K562 (cell line): ENCODE results near the gene LRRC10.

Source experiments
- JUN ChIP-seq, 2 experiments: sonication (generic) in 1 of 2; formaldehyde crosslinking in 1 of 2; IDR thresholded peaks; 2 replicates each; pipeline versions ENCODE4 v1.6.1 to v1.8.0; 2012 to 2022; ENCODE audit warnings: borderline replicate concordance in 2 of 2, mild to moderate bottlenecking in 2 of 2, improper control_type of control experiment in 1 of 2, low read depth in 1 of 2, low read length in 1 of 2, missing genetic modification reagents in 1 of 2
- PHF20 ChIP-seq: fragments of 450-650 bp; IDR thresholded peaks from 2 replicates; pipeline ENCODE4 v1.6.1; 2018; ENCODE audit not compliant: partially characterized antibody
- PHF8 ChIP-seq: fragments of 200-600 bp; sonication (generic); IDR thresholded peaks from 2 replicates; pipeline ENCODE4 v1.6.1; 2012; ENCODE audit warnings: mixed run types, mild to moderate bottlenecking, inconsistent platforms, low read length, moderate library complexity, borderline replicate concordance
- POLR2AphosphoS5 ChIP-seq: IDR thresholded peaks from 2 replicates; pipeline ENCODE4 v1.6.1; 2011; ENCODE audit warnings: mild to moderate bottlenecking, low read depth, low read length, moderate library complexity; ENCODE audit not compliant: control insufficient read depth, insufficient read depth
- TF ChIP-seq, protein P1 (sequence below): fragments of 250-450 bp; sonication (Bioruptor Pico); IDR thresholded peaks from 2 replicates; pipeline ENCODE4 v1.4.0; 2020; ENCODE audit warnings: mild to moderate bottlenecking, moderate library complexity

DNA sequence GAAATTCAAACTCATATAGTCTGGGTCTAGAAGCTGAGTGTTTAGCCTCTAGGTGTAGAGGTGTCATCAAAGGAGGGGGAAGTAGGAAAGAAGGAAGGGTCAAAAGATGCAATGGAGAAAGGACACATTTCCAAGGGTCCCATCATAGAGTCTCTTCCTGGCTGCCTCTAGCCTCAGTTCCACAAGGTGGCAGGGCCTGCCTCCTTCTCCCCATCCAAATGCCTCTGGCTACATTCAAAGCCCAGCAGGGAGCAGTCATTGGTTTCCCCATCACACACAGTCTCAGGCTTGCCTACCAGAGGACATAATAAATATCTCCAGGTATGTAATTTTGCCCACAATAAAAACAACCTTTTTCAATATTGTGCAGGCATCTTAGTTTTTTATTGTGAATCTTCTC lies 27.5 kb downstream of the LRRC10 start:
- no peak for TF ChIP-seq POLR2AphosphoS5
- no peak for TF ChIP-seq PHF8
- TF ChIP-seq JUN (IDR thresholded peaks at IDR 0.05; ENCODE audit: borderline replicate concordance, low read depth, low read length): no peak
- no peak for TF ChIP-seq JUN (CRISPR knock-in tag; IDR thresholded peaks at IDR 0.05; ENCODE audit: borderline replicate concordance)
- TF ChIP-seq, protein P1, sequence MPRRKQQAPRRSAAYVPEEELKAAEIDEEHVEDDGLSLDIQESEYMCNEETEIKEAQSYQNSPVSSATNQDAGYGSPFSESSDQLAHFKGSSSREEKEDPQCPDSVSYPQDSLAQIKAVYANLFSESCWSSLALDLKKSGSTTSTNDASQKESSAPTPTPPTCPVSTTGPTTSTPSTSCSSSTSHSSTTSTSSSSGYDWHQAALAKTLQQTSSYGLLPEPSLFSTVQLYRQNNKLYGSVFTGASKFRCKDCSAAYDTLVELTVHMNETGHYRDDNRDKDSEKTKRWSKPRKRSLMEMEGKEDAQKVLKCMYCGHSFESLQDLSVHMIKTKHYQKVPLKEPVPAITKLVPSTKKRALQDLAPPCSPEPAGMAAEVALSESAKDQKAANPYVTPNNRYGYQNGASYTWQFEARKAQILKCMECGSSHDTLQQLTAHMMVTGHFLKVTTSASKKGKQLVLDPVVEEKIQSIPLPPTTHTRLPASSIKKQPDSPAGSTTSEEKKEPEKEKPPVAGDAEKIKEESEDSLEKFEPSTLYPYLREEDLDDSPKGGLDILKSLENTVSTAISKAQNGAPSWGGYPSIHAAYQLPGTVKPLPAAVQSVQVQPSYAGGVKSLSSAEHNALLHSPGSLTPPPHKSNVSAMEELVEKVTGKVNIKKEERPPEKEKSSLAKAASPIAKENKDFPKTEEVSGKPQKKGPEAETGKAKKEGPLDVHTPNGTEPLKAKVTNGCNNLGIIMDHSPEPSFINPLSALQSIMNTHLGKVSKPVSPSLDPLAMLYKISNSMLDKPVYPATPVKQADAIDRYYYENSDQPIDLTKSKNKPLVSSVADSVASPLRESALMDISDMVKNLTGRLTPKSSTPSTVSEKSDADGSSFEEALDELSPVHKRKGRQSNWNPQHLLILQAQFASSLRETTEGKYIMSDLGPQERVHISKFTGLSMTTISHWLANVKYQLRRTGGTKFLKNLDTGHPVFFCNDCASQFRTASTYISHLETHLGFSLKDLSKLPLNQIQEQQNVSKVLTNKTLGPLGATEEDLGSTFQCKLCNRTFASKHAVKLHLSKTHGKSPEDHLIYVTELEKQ (CRISPR knock-in tag): no peak
- no peak for TF ChIP-seq PHF20
